Medulla oblongata (tissue), 1 donor: ENCODE results near the gene NTN1.

ENCODE experiments used
- DNase-seq: peaks from one replicate; pipeline ENCODE4 v3.0.0-alpha.2; 2015; ENCODE audit errors: extremely low spot score

Gene NTN1

DNA sequence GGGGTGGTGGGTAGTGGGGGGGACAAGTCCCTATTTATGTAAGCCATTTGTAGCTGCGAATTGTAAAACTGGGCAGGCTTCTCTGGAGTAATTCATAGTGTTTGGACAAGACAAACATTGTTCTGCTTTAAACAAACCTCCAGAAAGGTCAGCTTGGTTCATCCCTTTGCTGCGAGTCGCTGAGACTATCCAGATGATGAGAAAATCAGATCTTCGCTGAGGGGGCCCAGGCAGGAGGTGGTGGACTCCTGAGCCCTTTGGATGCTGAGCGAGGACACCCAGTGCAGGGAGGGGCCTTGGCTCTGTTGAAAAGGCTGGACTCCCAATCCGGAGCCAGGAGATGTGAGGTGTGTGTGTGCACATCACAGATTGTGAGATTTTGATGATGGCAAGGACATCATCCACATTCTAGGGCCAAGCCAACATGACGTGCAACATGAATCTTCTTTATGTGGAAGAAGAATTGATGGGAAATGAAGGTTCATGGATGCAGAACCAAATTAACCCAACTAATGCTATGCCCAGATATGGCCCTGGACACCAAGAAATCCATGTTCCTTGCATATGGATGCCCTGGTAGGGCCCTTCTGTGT is 15.0 kb upstream of the NTN1 start:
- DNase-seq, result no peak

DNA sequence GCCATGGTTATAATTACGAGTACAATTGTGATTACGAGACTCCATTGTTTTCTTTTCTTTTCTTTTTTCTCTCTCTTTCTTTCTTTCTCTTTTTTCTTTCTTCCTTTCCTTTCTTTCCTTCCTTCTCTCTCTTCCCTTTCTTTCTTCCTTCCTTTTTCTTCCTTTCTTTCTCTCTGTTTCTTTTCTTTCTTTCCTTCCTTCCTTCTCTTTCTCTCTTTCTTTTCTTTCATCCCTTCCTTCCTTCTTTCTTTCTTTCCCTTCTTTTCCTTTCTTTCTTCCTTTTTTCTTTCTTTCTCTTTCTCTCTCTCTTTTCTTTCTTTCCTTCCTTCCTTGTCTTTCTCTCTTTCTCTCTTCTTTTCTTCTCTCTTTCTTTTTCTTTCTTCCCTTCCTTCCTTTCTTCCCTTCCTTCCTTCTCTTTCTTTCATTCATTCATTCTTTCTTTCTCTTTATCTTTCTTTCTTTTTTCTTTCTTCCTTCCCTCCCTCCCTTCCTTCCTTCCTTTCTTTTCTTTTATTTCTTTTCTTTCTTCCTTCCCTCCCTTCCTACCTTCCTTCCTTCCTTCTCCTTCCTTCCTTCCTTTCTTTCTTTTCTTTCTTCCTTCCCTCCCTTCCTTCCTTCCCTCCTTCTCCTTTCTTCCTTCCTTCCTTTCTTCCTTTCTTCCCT is 14.1 kb upstream of the NTN1 start:
- DNase-seq, result no peak

DNA sequence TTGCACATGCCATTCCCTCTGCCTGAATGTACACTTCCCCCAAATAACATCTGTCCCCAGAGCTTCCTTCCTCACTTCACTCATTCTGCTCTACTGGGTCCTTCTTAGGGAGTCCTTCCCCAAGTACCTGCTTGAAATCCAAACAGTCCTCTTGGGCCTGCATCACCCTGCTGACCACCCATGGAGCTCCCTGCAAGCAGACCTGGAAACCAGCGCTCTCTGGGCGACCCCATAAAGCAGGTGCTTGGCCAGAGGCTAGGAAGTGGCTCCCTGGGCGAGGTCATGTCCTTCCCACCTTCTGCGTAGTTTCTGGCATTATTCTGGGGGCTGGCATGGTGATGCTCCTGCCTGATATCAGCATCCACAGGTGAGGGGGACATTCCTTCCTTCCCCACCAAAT is 12.2 kb upstream of the NTN1 start:
- no peak for DNase-seq

DNA sequence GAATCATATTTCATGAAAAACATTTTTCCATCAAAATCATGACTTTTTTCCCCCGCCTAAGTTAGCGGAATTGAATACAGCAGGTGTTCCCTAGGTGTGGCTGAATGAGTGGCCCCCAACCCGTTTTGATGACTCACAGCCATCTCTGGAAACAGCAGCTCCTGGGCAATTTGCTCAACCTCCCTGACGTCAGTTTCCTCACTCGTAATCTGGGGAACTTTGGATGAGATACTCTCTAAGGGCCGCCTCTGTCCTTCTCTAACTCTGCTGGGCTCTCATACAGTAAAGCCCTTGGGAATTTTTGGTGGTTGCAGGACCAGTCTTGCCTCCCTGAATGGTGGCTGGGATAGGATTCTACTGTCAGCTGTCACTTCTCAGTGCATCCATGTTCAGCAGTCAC is 11.6 kb upstream of the NTN1 start:
- DNase-seq, result no peak

DNA sequence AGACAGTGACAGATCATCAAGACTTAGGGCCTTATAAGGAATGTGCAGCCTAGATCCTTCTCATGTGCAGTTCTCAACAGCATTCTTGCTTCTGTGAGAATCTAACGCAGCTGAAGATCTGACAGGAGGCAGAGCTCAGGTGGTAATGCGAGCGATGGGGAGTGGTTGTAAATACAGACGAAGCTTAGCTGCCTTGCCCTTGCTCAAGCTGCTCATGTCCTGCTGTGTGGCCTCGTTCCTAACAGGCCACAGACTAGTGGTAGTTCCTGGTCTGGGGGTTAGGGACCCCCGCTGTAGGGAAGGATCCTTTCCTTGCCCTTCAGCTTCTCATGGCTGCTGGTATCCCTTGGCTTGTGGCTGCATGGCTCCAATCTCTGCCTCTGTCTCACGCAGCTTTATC is 10.3 kb upstream of the NTN1 start:
- DNase-seq, result no peak

DNA sequence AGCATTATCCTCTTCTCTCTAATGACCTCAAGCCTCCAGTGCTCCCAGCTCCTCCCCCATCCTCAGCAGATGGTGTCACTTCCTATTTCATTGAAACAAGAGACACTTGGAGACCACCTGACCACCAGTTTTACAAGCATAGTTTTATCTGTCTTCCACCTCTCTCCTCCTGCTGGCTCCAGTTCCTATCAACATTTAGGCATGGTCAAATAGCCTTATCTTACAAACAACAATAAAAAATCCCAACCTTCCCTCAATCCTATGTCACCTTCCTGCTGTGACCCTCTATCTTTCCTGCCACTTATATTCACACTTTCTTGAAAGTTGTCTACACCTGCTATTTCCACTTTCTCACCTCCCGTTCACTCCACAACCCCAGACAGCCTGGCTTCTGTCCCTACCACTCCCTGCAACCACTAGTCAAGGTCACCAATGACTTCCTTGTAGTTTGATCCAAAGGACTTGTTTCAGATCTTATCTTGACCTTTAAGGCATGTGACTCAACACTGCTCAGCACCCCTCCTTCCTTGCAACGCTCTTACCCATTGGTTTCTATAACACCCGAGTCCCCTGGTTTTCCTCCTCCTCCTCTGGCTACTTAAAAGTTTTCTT is 4.3 kb upstream of the NTN1 start:
- DNase-seq, result no peak

DNA sequence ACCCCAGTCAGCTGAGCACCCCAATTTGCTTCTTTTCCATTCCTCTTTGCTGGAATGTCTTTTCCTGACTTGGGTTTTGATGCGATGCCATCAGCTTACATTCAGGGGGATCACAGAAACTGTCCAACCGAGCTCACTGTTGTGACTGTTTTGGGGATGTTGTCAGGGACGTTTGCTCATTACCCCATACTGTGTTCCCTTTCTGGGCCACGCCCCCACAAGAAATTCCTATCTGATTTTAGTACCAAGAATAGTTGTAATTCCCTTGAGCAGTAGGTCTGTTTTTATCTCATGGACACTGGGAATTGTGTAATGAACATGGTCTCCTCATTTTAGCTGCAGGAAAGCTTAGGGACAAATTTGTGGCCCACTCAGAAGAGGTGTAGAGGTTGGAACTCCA is 2.6 kb upstream of the NTN1 start:
- no peak for DNase-seq

DNA sequence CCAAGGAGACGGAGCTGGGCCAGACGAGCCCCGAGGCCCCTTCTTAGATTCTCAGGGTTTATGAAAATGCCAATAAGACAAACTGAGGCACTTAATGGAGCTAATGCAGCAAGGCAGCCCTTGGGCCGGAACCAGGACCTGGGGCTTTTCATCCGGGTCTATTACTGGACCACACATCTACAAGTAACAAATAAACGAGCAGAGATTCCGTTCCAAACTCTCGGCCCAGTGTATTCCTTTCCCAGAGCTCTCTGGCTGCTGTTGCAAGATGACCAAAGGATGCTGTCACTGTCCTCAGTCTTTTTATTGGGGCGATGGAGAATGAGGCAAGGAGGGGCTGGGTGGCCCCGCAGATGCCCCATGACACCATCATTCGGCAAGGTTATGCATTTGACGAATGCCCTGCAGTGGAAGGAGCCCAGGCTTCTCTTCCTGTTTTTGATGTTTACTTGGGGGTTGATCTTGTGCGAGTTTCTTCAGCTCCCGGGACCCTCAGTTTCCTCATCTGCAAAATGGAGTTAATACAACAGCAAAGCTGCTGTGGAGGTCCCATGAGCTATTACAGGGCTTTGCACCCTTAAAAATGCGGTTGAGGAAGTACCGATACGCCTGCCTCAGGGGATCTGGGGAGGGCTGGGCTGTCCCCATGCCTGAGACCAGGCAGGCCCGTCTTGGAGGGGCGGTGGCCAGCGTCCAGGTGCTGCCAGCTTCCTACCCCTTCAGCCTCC is 1.1 kb upstream of the NTN1 start:
- no peak for DNase-seq

DNA sequence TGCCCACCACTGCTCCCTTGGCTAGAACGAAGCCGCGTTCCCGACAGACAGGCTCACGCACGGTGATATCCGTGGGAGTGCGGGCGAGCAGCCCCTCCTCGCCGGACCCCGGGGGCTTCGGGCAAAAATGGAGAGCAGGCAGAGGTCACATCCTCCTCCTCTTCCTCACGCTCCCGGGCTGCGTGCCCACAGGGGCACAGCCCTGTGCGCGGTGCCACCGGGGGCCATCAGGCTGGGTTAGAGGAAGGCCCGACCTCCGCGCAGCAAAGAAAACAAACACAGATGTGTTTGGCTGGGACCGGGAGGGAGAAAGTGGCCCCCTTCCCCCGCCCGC is 519 bp upstream of the NTN1 start:
- no peak for DNase-seq

DNA sequence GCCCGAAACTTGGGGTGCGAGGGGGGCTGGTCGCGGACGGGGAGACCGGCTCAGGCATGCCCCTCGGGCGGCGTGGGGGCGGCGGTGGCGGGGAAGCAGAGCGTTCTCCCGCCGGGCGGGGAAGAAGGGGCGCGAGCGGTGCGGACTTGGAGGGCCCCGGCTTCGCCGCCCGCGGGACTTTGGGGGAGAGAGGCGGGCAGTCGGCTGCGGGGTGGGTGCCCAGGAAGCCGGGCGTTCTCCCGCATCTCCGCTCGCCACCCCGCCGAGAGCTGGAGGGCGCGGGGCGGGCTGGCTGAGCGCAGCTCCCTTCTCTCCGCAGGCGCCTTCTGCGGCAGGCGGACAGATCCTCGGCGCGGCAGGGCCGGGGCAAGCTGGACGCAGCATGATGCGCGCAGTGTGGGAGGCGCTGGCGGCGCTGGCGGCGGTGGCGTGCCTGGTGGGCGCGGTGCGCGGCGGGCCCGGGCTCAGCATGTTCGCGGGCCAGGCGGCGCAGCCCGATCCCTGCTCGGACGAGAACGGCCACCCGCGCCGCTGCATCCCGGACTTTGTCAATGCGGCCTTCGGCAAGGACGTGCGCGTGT is 772 bp downstream of the NTN1 start:
- no peak for DNase-seq

DNA sequence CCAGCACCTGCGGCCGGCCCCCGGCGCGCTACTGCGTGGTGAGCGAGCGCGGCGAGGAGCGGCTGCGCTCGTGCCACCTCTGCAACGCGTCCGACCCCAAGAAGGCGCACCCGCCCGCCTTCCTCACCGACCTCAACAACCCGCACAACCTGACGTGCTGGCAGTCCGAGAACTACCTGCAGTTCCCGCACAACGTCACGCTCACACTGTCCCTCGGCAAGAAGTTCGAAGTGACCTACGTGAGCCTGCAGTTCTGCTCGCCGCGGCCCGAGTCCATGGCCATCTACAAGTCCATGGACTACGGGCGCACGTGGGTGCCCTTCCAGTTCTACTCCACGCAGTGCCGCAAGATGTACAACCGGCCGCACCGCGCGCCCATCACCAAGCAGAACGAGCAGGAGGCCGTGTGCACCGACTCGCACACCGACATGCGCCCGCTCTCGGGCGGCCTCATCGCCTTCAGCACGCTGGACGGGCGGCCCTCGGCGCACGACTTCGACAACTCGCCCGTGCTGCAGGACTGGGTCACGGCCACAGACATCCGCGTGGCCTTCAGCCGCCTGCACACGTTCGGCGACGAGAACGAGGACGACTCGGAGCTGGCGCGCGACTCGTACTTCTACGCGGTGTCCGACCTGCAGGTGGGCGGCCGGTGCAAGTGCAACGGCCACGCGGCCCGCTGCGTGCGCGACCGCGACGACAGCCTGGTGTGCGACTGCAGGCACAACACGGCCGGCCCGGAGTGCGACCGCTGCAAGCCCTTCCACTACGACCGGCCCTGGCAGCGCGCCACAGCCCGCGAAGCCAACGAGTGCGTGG is 1.5 kb downstream of the NTN1 start:
- DNase-seq, result no peak

DNA sequence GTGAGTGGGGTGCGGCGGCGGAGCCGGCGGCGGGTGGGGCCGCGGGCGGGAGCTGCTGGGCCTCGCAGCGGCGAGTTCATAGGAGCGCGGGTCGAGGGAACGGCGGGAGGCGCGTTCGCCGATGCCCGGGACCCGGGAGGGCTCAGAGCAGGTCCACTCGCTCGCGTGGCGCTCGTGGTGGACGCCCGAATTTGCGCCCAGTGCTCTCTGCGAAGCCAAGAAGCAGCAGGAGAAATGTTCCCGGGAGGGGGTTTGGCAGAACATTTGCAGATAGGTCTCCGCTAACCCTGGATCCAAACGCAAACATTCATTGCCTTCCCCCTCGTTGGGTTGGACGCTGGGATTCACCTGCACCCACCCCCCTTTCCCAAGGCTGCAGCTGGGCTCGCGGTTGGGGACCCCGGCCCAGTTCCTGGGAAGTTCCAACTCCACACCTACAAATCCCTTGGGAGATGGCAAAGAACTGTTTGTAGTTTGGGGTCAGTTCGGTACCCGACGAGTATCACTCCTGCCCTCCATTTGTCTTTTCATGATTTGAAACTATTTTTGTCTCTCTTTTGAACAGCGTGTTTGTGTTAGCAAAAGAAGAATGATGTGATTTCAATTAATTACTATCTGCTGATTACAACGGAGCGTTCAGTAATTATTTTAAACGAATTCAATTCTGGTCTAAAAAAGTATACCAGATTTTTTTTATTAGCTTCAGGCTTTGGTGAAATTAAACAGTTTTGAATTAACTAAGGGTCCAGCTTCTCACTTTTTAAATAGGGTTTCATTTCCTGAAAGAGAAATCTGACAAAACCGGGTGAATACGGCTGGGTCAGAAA is 2.3 kb downstream of the NTN1 start:
- DNase-seq, result no peak

DNA sequence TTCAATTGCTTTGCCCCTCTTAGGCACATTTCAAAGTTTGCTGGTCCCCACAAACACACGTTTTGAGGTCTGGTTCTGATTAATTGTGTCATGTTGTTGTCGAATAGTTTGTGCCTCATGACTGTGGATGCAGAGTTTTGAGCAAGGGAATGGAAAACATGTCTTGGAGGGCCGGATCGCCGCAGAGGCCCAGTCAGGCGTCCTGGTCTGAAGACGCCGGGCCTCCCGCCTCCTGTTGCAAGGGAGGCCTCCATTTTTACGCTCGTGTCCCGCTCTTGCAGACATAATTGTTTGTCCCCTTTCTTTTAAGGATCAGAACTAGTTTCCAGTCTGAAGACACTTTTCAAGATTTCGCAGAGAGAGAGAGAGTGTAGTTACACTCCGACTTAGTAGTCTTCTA is 3.2 kb downstream of the NTN1 start:
- DNase-seq, result no peak

DNA sequence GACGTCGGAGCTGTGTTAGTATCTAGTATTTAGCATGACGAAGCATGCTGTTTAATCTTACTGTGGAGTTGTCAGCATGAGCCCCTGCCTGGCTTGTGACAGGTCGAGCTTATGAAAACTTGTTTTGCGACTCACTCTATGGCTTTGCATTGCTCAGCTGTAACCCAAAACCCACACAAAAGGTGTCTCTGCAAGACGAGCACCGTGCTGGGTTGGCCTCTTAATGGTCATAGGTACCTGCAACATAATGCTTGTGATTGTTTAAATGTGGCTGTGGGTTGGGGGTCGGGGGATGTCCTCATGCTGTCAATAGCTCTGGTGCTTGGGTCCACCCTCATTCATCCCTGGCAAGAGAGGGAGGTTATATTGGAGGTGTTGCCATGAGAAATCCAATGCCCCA is 5.4 kb downstream of the NTN1 start:
- DNase-seq, result no peak

DNA sequence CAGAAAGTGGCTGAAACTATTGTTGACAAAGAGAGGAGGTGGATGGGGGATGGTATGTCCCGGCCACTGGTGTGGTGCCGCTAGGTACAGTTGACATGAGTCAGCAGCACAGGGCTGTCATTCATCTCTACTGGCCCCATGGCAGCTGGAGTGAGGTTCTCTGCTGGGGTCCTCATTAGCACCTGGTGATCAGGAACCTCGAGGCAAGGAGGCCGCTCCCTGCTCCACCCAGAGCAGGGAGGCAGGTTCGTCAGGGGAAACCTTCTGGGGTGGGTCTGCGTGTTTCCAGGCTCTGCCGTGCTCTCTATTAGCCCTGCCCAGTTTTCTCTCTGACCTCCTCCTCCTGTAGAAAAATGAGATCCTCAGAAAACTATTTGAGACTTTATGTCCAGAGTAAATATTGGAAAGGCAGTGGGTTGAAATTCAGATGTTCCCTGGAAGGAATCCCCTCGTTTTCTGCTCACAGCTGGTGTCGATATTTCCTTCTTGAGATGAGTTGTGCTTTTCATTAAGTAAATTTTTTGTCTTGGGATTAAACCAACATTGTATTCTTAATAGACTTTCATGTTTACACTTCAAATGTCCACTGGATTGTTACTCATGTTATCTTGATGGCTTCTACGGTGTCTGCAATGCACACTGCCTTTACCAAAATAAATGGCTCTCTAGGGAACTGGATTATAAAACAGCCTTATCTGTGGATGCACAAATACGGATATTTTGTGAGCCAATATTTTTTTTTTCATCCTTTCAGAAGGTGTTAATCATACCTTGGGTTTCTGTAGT is 7.1 kb downstream of the NTN1 start:
- no peak for DNase-seq

DNA sequence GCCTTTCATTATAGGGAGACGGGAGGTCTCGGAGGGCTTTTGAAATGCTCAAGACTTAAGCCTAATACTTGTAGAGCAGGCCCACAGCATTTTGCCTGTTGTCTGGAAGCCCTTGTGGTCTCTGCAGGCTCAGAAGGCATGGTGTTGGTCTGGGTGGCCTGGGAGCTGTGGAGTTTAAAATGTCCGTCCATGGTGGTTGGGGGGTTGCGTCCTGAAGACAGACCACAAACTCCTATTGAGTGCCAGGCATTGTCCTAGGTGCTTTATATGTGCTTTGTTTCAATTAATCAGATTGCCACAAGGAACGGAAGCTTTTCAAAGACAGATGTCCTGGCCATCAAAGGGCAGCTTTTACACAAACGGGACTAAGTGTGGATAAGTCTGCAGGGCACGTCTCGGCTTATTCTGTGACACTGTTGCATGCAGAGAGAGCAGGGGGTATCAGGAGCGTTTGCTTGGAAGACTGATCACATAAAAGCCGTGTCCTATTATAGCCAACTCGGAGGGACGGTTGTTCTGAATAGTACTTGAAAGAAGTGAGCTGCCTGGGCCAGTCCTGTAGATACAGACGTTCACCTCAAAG is 7.8 kb downstream of the NTN1 start:
- no peak for DNase-seq

DNA sequence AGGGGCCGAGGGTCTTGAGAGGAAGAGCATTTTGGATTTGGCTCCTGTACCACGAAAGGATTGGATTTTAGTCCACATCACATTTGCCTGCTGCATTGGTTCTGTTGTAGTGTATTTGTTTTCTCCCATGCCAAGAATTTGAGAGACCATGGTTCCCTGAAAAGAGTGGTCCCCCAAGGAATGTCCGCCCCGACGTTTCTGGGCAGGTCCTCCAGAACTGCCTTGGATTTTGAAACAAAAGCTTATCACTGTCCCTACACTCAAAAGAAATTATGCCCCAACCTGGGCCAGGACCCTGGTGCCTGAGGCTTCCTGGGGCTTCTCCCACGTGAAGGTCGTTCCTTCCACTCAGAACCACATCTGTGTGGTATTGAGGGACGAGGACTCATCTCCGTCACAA is 10.8 kb downstream of the NTN1 start:
- no peak for DNase-seq

DNA sequence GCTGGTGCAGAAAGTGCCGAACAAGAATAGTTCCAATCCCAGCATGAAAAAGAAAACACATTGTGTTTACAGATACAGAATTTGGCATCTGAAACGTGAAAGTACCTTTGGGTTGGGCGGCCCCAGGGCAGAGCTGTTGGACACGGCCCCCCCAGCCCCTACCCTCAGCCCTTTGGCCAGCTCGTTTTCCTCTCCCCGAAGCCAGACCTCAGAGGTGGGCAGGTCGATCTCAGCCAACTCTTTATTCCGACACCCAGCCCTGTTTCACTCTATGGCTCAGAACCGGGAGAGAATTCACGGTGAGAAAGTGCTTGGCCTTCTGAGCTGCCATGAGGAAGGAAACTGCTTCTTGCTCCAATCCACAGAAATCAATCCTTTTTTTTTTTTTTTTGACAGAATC is 11.3 kb downstream of the NTN1 start:
- DNase-seq, result no peak

DNA sequence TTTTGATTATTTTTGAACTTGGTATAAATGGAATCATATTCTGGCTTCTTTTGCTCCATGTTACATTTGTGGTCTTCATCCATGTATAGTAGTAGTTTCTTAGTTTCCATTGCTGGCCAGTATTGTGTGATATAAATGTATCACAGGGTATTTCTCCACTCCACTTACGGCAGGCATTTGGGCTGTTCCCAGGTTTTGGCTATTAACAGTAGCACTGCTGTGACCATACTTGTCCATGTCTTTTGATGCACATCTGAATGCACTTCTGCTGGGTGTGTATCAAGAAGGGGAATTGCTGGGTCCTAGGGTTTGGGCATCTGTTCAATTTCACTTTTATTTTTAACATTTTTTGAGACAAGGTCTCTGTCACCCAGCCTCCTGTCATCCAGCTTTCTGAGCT is 13.9 kb downstream of the NTN1 start:
- DNase-seq, result no peak

DNA sequence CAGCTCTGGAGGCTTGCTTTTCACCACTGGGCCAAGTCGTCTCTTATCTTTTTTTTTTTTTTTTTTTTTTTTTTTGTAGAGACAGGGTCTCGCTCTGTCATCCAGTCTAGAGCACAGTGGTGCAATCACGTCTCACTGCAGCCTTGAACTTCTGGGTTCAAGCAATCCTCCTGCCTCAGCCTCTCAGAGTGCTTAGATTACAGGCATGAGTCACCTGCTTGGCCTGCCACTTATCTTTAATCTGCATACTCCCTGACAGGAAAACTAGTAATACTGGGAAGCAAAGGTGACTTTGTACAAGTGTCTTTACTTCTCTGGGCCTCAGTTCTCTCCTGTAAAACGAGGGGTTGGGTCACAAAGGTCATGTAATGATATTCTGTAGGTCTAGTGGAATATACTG is 15.0 kb downstream of the NTN1 start:
- no peak for DNase-seq
